ENCODE results near the gene ATRN. TPM values are rescaled to one million over a fixed set of nuclear protein-coding genes. Genes with fewer than 3 reads are reported as not detected.

The ATRN gene
- total RNA-seq, 3 donors from 2014 or later (not counting 1 experiment from before 2014, with no cell fraction given), result 16.1 to 21.8 (median 19.3) TPM

DNA sequence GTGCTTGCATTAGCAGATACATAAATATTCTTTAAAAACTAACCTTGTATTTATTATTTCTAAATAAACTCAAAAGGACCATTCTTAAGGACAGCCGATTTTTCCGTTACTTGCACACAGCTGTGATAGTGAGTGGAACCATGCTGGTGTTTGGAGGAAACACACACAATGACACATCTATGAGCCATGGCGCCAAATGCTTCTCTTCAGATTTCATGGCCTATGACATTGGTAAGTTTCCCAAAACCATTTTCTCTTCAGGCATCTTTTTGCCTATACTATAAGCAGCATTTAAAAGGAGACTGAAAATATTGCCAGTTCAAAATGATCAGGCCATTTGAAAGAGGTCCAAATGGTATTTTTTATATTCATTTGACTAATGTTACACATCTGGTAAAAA, 92.3 kb downstream of the ATRN start:
- intact Hi-C loops (cut with micrococcal nuclease), result no loop called here
- no peaks in the 10 kb centered on the region for H3K27me3 Mint-ChIP-seq (ENCODE audit: low read depth in 2 of 2)
- no peak for ATAC-seq
- no peaks in the 10 kb centered on the region for H3K4me1 Mint-ChIP-seq
- H3K27me3 ChIP-seq (ENCODE audit: control insufficient read depth, insufficient read depth, low read length), result no peaks in the 10 kb centered on the region
- no peak overlapping the region for H3K27ac ChIP-seq (ENCODE audit: low read length)
- H3K36me3 Mint-ChIP-seq, result peaks cover 6% of the 10 kb centered on the region
- H3K9me3 ChIP-seq (ENCODE audit: control insufficient read depth, insufficient read depth, low read length), result no peaks in the 10 kb centered on the region
- peaks cover 8% of the 10 kb centered on the region for H3K36me3 ChIP-seq (ENCODE audit: control insufficient read depth, insufficient read depth, low read length)
- H3K4me3 Mint-ChIP-seq, result no peak overlapping the region
- no peaks in the 10 kb centered on the region for H3K9me3 Mint-ChIP-seq
- no peak overlapping the region for H3K27ac Mint-ChIP-seq
- no peak for TF ChIP-seq CTCF (IDR thresholded peaks at IDR 0.05)
- DNase-seq, result no peak
- no peak overlapping the region for H3K4me3 ChIP-seq (ENCODE audit: low read length)
- 100% methylated on average over 3 of the region's 3 CpGs for WGBS (ENCODE audit: insufficient coverage)
- no peaks in the 10 kb centered on the region for H3K4me1 ChIP-seq (ENCODE audit: control insufficient read depth, insufficient read depth, low read length)

DNA sequence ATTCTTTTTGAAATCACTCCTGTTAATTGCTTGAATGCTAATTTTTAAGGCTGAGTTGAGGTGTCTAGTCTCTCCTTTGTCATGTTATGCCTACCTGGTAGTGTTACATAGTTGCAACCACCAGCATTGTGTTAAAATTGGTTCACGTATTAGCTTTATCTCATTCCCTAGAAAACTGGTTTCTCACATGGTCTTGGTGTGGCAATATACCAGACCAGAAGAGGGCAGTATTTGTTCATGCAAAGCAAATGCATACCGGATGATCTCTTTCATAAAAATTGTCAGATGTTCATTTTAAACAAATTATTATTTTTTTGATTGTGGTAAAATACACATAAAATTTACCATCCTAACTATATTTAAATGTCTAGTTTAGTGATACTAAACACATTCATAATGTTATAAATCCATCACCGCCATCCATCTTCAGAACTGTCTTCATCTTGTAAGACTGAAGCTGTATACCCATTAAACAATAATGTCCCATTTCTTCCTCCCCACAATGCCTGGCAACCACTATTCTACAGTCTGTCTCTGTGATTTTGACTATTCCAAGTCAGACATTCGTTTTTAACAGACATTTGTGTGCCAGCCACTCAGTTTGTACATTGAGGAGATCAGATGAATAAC, 92.8 kb downstream of the ATRN start:
- intact Hi-C loops (cut with micrococcal nuclease), result no loop called here
- Mint-ChIP-seq H3K27ac (no peak overlapping the region), H3K27me3 (ENCODE audit: low read depth in 2 of 2) (no peaks in the 10 kb centered on the region), H3K36me3 (peaks cover 6% of the 10 kb centered on the region), H3K4me3 (no peak overlapping the region), H3K4me1 (no peaks in the 10 kb centered on the region), H3K9me3 (no peaks in the 10 kb centered on the region)
- 63% methylated on average over 3 of the region's 4 CpGs for WGBS (ENCODE audit: insufficient coverage)
- H3K27ac ChIP-seq (ENCODE audit: low read length), result no peak overlapping the region
- peaks cover 8% of the 10 kb centered on the region for H3K36me3 ChIP-seq (ENCODE audit: control insufficient read depth, insufficient read depth, low read length)
- ATAC-seq (peak in 1 of 3 donors; percentile 48), DNase-seq (peak in 1 of 2 donors; percentile 55)
- no peaks in the 10 kb centered on the region for H3K4me1 ChIP-seq (ENCODE audit: control insufficient read depth, insufficient read depth, low read length)
- H3K27me3 ChIP-seq (ENCODE audit: control insufficient read depth, insufficient read depth, low read length), result no peaks in the 10 kb centered on the region
- H3K9me3 ChIP-seq (ENCODE audit: control insufficient read depth, insufficient read depth, low read length), result no peaks in the 10 kb centered on the region
- H3K4me3 ChIP-seq (ENCODE audit: low read length), result no peak overlapping the region
- TF ChIP-seq CTCF (IDR thresholded peaks at IDR 0.05), result peak; percentile 67

DNA sequence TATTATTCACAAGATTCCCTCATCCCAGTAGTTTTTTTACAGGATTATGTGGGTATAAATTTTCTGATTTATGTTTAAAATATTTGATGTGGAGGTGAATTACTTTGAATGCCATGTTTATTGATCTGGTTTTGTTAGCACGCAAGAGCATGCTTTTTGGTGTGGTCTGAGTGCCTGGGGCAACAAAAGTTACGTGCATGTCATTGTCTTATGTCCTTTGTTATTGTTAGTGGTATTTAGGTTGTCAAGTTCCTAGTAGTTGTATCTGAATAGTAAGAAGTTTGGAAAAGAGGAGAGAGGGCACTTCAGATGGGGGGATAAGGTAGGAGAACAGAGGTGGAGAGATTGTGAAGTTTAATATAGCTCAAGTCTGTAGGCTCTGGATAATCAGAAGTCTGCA, 95.0 kb downstream of the ATRN start:
- DNase-seq, result no peak
- Histone ChIP-seq H3K36me3 (ENCODE audit: control insufficient read depth, insufficient read depth, low read length) (peaks cover 7% of the 10 kb centered on the region), H3K27ac (ENCODE audit: low read length) (no peak overlapping the region), H3K9me3 (ENCODE audit: control insufficient read depth, insufficient read depth, low read length) (no peaks in the 10 kb centered on the region), H3K4me1 (ENCODE audit: control insufficient read depth, insufficient read depth, low read length) (no peaks in the 10 kb centered on the region), H3K27me3 (ENCODE audit: control insufficient read depth, insufficient read depth, low read length) (no peaks in the 10 kb centered on the region), H3K4me3 (ENCODE audit: low read length) (no peak overlapping the region)
- TF ChIP-seq CTCF (IDR thresholded peaks at IDR 0.05), result no peak
- Mint-ChIP-seq H3K4me1 (no peaks in the 10 kb centered on the region), H3K9me3 (no peaks in the 10 kb centered on the region), H3K36me3 (no peaks in the 10 kb centered on the region), H3K27ac (no peak overlapping the region), H3K4me3 (no peak overlapping the region), H3K27me3 (ENCODE audit: low read depth in 2 of 2) (no peaks in the 10 kb centered on the region)
- no peak for ATAC-seq
- WGBS (ENCODE audit: insufficient coverage), result 94% methylated on average over 2 of the region's 2 CpGs
- intact Hi-C loops (cut with micrococcal nuclease), result no loop called here

- no peak overlapping the region for H3K4me3 Mint-ChIP-seq
- DNase-seq (no peak), ATAC-seq (no peak)
- TF ChIP-seq CTCF (IDR thresholded peaks at IDR 0.05), result no peak
- peaks cover 22% of the 10 kb centered on the region for H3K36me3 ChIP-seq (ENCODE audit: control insufficient read depth, insufficient read depth, low read length)
- no peaks in the 10 kb centered on the region for H3K27me3 ChIP-seq (ENCODE audit: control insufficient read depth, insufficient read depth, low read length)
- no peak overlapping the region for H3K4me3 ChIP-seq (ENCODE audit: low read length)
- intact Hi-C loops (cut with micrococcal nuclease), result no loop called here
- no peaks in the 10 kb centered on the region for H3K4me1 Mint-ChIP-seq
- no peaks in the 10 kb centered on the region for H3K9me3 Mint-ChIP-seq
- no peaks in the 10 kb centered on the region for H3K9me3 ChIP-seq (ENCODE audit: control insufficient read depth, insufficient read depth, low read length)
- no peaks in the 10 kb centered on the region for H3K27me3 Mint-ChIP-seq (ENCODE audit: low read depth in 2 of 2)
- no peaks in the 10 kb centered on the region for H3K4me1 ChIP-seq (ENCODE audit: control insufficient read depth, insufficient read depth, low read length)
- H3K36me3 Mint-ChIP-seq, result peaks cover 17% of the 10 kb centered on the region
- H3K27ac Mint-ChIP-seq, result no peak overlapping the region
- no peak overlapping the region for H3K27ac ChIP-seq (ENCODE audit: low read length)
- WGBS (ENCODE audit: insufficient coverage), result 94% methylated on average over 1 of the region's 1 CpG
These were observed 101.3 kb downstream of the ATRN start for GRCh38 chr20:3572151-3572550.
